ENCODE data around the gene AXIN1.
"Not testable (repeated sequence)": the region's sequence is repeated elsewhere in the genome, so short reads cannot be mapped to it uniquely, and the experiment has no call there.

Gene AXIN1

GRCh38 chr16:367333-367903 is 14.9 kb upstream of the AXIN1 start:
- H3K9me3 ChIP-seq (ENCODE audit: control insufficient read depth, insufficient read depth, low read length), result no peaks in the 10 kb centered on the region
- no peak overlapping the region for H3K9ac ChIP-seq (ENCODE audit: low read depth, low read length)
- H3K4me1 ChIP-seq (ENCODE audit: control insufficient read depth, insufficient read depth, low read length), result 0 out of 2 replicates have a peak, but pooled peaks cover 3% of the 10 kb centered on the region

GRCh38 chr16:366476-366875 is 14.0 kb upstream of the AXIN1 start:
- H3K27ac ChIP-seq (ENCODE audit: low read depth, low read length), result no peak overlapping the region
- no peaks in the 10 kb centered on the region for H3K9me3 ChIP-seq (ENCODE audit: control insufficient read depth, insufficient read depth, low read length)
- no peak overlapping the region for H3K4me3 ChIP-seq (ENCODE audit: low read depth, low read length)
- peaks cover 34% of the 10 kb centered on the region for H3K36me3 ChIP-seq (ENCODE audit: control insufficient read depth, insufficient read depth, low read length)
- no peaks in the 10 kb centered on the region for H3K27me3 ChIP-seq (ENCODE audit: control insufficient read depth, insufficient read depth, low read length)
- 0 out of 2 replicates have a peak, but pooled peaks cover 3% of the 10 kb centered on the region for H3K4me1 ChIP-seq (ENCODE audit: control insufficient read depth, insufficient read depth, low read length)
- H3K9ac ChIP-seq (ENCODE audit: low read depth, low read length), result no peak overlapping the region

More at GRCh38 chr16:367333-367903, 14.9 kb upstream of the AXIN1 start:
- H3K27me3 ChIP-seq (ENCODE audit: control insufficient read depth, insufficient read depth, low read length), result no peaks in the 10 kb centered on the region
- H3K36me3 ChIP-seq (ENCODE audit: control insufficient read depth, insufficient read depth, low read length), result peaks cover 44% of the 10 kb centered on the region
- H3K27ac ChIP-seq (ENCODE audit: low read depth, low read length), result no peak overlapping the region
- no peak overlapping the region for H3K4me3 ChIP-seq (ENCODE audit: low read depth, low read length)

- Histone ChIP-seq H3K27me3 (ENCODE audit: control insufficient read depth, insufficient read depth, low read length) (no peaks in the 10 kb centered on the region), H3K4me1 (ENCODE audit: control insufficient read depth, insufficient read depth, low read length) (0 out of 2 replicates have a peak, but pooled peaks cover 3% of the 10 kb centered on the region), H3K9me3 (ENCODE audit: control insufficient read depth, insufficient read depth, low read length) (no peaks in the 10 kb centered on the region), H3K9ac (ENCODE audit: low read depth, low read length) (no peak overlapping the region), H3K4me3 (ENCODE audit: low read depth, low read length) (no peak overlapping the region), H3K27ac (ENCODE audit: low read depth, low read length) (no peak overlapping the region), H3K36me3 (ENCODE audit: control insufficient read depth, insufficient read depth, low read length) (peaks cover 32% of the 10 kb centered on the region)
These were observed 12.3 kb upstream of the AXIN1 start for GRCh38 chr16:364595-365491.

- Histone ChIP-seq H3K27me3 (ENCODE audit: control insufficient read depth, insufficient read depth, low read length) (no peaks in the 10 kb centered on the region), H3K9me3 (ENCODE audit: control insufficient read depth, insufficient read depth, low read length) (no peaks in the 10 kb centered on the region), H3K4me1 (ENCODE audit: control insufficient read depth, insufficient read depth, low read length) (no peaks in the 10 kb centered on the region), H3K9ac (ENCODE audit: low read depth, low read length) (no peak overlapping the region), H3K36me3 (ENCODE audit: control insufficient read depth, insufficient read depth, low read length) (peaks cover 29% of the 10 kb centered on the region), H3K27ac (ENCODE audit: low read depth, low read length) (no peak overlapping the region), H3K4me3 (ENCODE audit: low read depth, low read length) (no peak overlapping the region)
These were observed 11.4 kb upstream of the AXIN1 start for GRCh38 chr16:363766-364490.

GRCh38 chr16:363110-363765 is 10.7 kb upstream of the AXIN1 start:
- Histone ChIP-seq H3K27me3 (ENCODE audit: control insufficient read depth, insufficient read depth, low read length) (no peaks in the 10 kb centered on the region), H3K9me3 (ENCODE audit: control insufficient read depth, insufficient read depth, low read length) (no peaks in the 10 kb centered on the region), H3K9ac (ENCODE audit: low read depth, low read length) (no peak overlapping the region), H3K4me3 (ENCODE audit: low read depth, low read length) (no peak overlapping the region), H3K4me1 (ENCODE audit: control insufficient read depth, insufficient read depth, low read length) (no peaks in the 10 kb centered on the region), H3K27ac (ENCODE audit: low read depth, low read length) (no peak overlapping the region), H3K36me3 (ENCODE audit: control insufficient read depth, insufficient read depth, low read length) (peaks cover 22% of the 10 kb centered on the region)

GRCh38 chr16:362702-362999 is 10.1 kb upstream of the AXIN1 start:
- H3K9ac ChIP-seq (ENCODE audit: low read depth, low read length); H3K27ac ChIP-seq (ENCODE audit: low read depth, low read length); H3K27me3 ChIP-seq (ENCODE audit: control insufficient read depth, insufficient read depth, low read length); H3K9me3 ChIP-seq (ENCODE audit: control insufficient read depth, insufficient read depth, low read length); H3K4me1 ChIP-seq (ENCODE audit: control insufficient read depth, insufficient read depth, low read length); H3K4me3 ChIP-seq (ENCODE audit: low read depth, low read length): not testable (repeated sequence)
- H3K36me3 ChIP-seq (ENCODE audit: control insufficient read depth, insufficient read depth, low read length), result peaks cover 16% of the 10 kb centered on the region

- Histone ChIP-seq H3K9ac (ENCODE audit: low read depth, low read length) (no peak overlapping the region), H3K36me3 (ENCODE audit: control insufficient read depth, insufficient read depth, low read length) (peaks cover 10% of the 10 kb centered on the region), H3K4me3 (ENCODE audit: low read depth, low read length) (no peak overlapping the region), H3K27ac (ENCODE audit: low read depth, low read length) (no peak overlapping the region), H3K27me3 (ENCODE audit: control insufficient read depth, insufficient read depth, low read length) (no peaks in the 10 kb centered on the region), H3K9me3 (ENCODE audit: control insufficient read depth, insufficient read depth, low read length) (no peaks in the 10 kb centered on the region), H3K4me1 (ENCODE audit: control insufficient read depth, insufficient read depth, low read length) (no peaks in the 10 kb centered on the region)
These were observed 9.6 kb upstream of the AXIN1 start for GRCh38 chr16:361872-362701.

- no peaks in the 10 kb centered on the region for H3K27me3 ChIP-seq (ENCODE audit: control insufficient read depth, insufficient read depth, low read length)
- no peak overlapping the region for H3K27ac ChIP-seq (ENCODE audit: low read depth, low read length)
- H3K9ac ChIP-seq (ENCODE audit: low read depth, low read length), result no peak overlapping the region
- no peaks in the 10 kb centered on the region for H3K9me3 ChIP-seq (ENCODE audit: control insufficient read depth, insufficient read depth, low read length)
- no peak overlapping the region for H3K4me3 ChIP-seq (ENCODE audit: low read depth, low read length)
- H3K4me1 ChIP-seq (ENCODE audit: control insufficient read depth, insufficient read depth, low read length), result no peaks in the 10 kb centered on the region
- H3K36me3 ChIP-seq (ENCODE audit: control insufficient read depth, insufficient read depth, low read length), result peaks cover 3% of the 10 kb centered on the region; the same call in 1 of the 2 replicates
These were observed 8.9 kb upstream of the AXIN1 start for GRCh38 chr16:361341-361871.

GRCh38 chr16:360698-361336 is 8.3 kb upstream of the AXIN1 start:
- Histone ChIP-seq H3K4me1 (ENCODE audit: control insufficient read depth, insufficient read depth, low read length) (no peaks in the 10 kb centered on the region), H3K9ac (ENCODE audit: low read depth, low read length) (no peak overlapping the region), H3K4me3 (ENCODE audit: low read depth, low read length) (no peak overlapping the region), H3K36me3 (ENCODE audit: control insufficient read depth, insufficient read depth, low read length) (no peaks in the 10 kb centered on the region), H3K27ac (ENCODE audit: low read depth, low read length) (no peak overlapping the region), H3K27me3 (ENCODE audit: control insufficient read depth, insufficient read depth, low read length) (no peaks in the 10 kb centered on the region), H3K9me3 (ENCODE audit: control insufficient read depth, insufficient read depth, low read length) (no peaks in the 10 kb centered on the region)
